ENCODE data around the gene PDE4B. TPM values are rescaled to one million over a fixed set of nuclear protein-coding genes. Genes with fewer than 3 reads are reported as not detected.
A peak's percentile ranks its signal among the peaks of the same experiment; 100 is the strongest.

Gene PDE4B
- total RNA-seq, 1 experiment from 2014 or later: 3.3 TPM

- TF ChIP-seq CTCF (IDR thresholded peaks at IDR 0.05; ENCODE audit: unreplicated experiment): no peak
- Mint-ChIP-seq H3K27me3 (ENCODE audit: insufficient read depth, unreplicated experiment) (no peaks in the 10 kb centered on the region), H3K4me3 (ENCODE audit: unreplicated experiment) (peak overlapping the region; percentile 79), H3K27ac (ENCODE audit: low read depth, unreplicated experiment) (peak overlapping the region; percentile 87), H3K4me1 (ENCODE audit: insufficient read depth, unreplicated experiment) (peaks cover 38% of the 10 kb centered on the region), H3K9me3 (ENCODE audit: unreplicated experiment) (no peaks in the 10 kb centered on the region), H3K36me3 (ENCODE audit: insufficient read depth, unreplicated experiment) (peaks cover 6% of the 10 kb centered on the region)
- DNase-seq (ENCODE audit: unreplicated experiment): no peak
- intact Hi-C loops (cut with micrococcal nuclease): loop anchor here (2.0 kb wide), 1 partner anchor 103 kb away; no protein-coding TSS in a partner anchor
- POLR2A ChIA-PET: interaction anchor here (0.7 to 7.6 kb wide), 16 partner anchors 8 to 1266 kb away, joined by 3 to 177 read pairs (median 22); partner anchors contain the start of genes DNAI4 and MIER1
- BruUV-seq (replicated peaks): no TSS peak
- CTCF ChIA-PET: interaction anchor here (0.6 to 3.8 kb wide), 11 partner anchors 20 to 112 kb away, joined by 3 to 27 read pairs (median 6); no protein-coding TSS in a partner anchor
Measured at GRCh38 chr1:66333466-66334199, 540.9 kb downstream of the PDE4B start.

- H3K36me3 Mint-ChIP-seq (ENCODE audit: insufficient read depth, unreplicated experiment): peaks cover 6% of the 10 kb centered on the region
- POLR2A ChIA-PET: interaction anchor here (1.2 to 7.6 kb wide), 6 partner anchors 8 to 73 kb away, joined by 3 to 177 read pairs (median 25); no protein-coding TSS in a partner anchor
- TF ChIP-seq CTCF (IDR thresholded peaks at IDR 0.05; ENCODE audit: unreplicated experiment): no peak
- peak overlapping the region; percentile 79 for H3K4me3 Mint-ChIP-seq (ENCODE audit: unreplicated experiment)
- CTCF ChIA-PET: interaction anchor here (1.3 to 3.8 kb wide), 6 partner anchors 19 to 111 kb away, joined by 4 to 25 read pairs (median 6); no protein-coding TSS in a partner anchor
- no TSS peak for BruUV-seq (replicated peaks)
- intact Hi-C loops (cut with micrococcal nuclease): no loop called here
- H3K27ac Mint-ChIP-seq (ENCODE audit: low read depth, unreplicated experiment): peak overlapping the region; percentile 87
- no peaks in the 10 kb centered on the region for H3K9me3 Mint-ChIP-seq (ENCODE audit: unreplicated experiment)
- peaks cover 38% of the 10 kb centered on the region for H3K4me1 Mint-ChIP-seq (ENCODE audit: insufficient read depth, unreplicated experiment)
- DNase-seq (ENCODE audit: unreplicated experiment): no peak
- no peaks in the 10 kb centered on the region for H3K27me3 Mint-ChIP-seq (ENCODE audit: insufficient read depth, unreplicated experiment)
Measured at GRCh38 chr1:66334318-66334717, 541.6 kb downstream of the PDE4B start.

GRCh38 chr1:66335125-66335524, 542.4 kb downstream of the PDE4B start:
- intact Hi-C loops (cut with micrococcal nuclease): no loop called here
- H3K4me3 Mint-ChIP-seq (ENCODE audit: unreplicated experiment): peak overlapping the region; percentile 79

More at GRCh38 chr1:66335125-66335524, 542.4 kb downstream of the PDE4B start:
- Mint-ChIP-seq H3K9me3 (ENCODE audit: unreplicated experiment) (no peaks in the 10 kb centered on the region), H3K27ac (ENCODE audit: low read depth, unreplicated experiment) (peak overlapping the region; percentile 97), H3K36me3 (ENCODE audit: insufficient read depth, unreplicated experiment) (peaks cover 11% of the 10 kb centered on the region), H3K4me1 (ENCODE audit: insufficient read depth, unreplicated experiment) (peaks cover 38% of the 10 kb centered on the region), H3K27me3 (ENCODE audit: insufficient read depth, unreplicated experiment) (no peaks in the 10 kb centered on the region)
- no peak for TF ChIP-seq CTCF (IDR thresholded peaks at IDR 0.05; ENCODE audit: unreplicated experiment)
- no TSS peak for BruUV-seq (replicated peaks)
- POLR2A ChIA-PET: interaction anchor here (0.7 to 7.6 kb wide), 7 partner anchors 7 to 598 kb away, joined by 3 to 177 read pairs (median 3); no protein-coding TSS in a partner anchor
- DNase-seq (ENCODE audit: unreplicated experiment): no peak
- CTCF ChIA-PET: interaction anchor here (0.6 to 3.8 kb wide), 9 partner anchors 12 to 1126 kb away, joined by 3 to 25 read pairs (median 3); no protein-coding TSS in a partner anchor

Measured in MCF 10A (cell line).